Left lobe of liver (tissue), 2 donors: ENCODE data around the gene OGFRL1. TPM values are rescaled to one million over a fixed set of nuclear protein-coding genes. Genes with fewer than 3 reads are reported as not detected.

ENCODE experiments used
- ATAC-seq: fragments of 200-7000 bp; cut with Tn5 transposase; one replicate; pipeline ENCODE4 v1.9.1; 2020; ENCODE audit warnings: mild to moderate bottlenecking, moderate library complexity
- DNase-seq: peaks from one replicate; pipeline ENCODE4 v3.0.0-alpha.2; 2020; ENCODE audit warnings: low spot score
- total RNA-seq: library from RNA; stranded (reverse); gene quantifications from one replicate; pipeline ENCODE4 v1.2.1, GENCODE V29; 2021
- donor health status: DM: no; HTN: no; CAD: no; lungs with moderate emphysema.
- donor health status: DM: no; HTN: yes; CAD: no.

OGFRL1 gene
- total RNA-seq, 1 donor from 2014 or later: 2.3 TPM

GRCh38 chr6:71332012-71332411, 43.4 kb downstream of the OGFRL1 start:
- no peak for DNase-seq
- no peak for ATAC-seq

GRCh38 chr6:71333050-71333449, 44.4 kb downstream of the OGFRL1 start:
- ATAC-seq: no peak
- DNase-seq: no peak

- ATAC-seq (no peak), DNase-seq (no peak)
Observed at GRCh38 chr6:71333697-71334096, 45.1 kb downstream of the OGFRL1 start.

GRCh38 chr6:71334768-71335167, 46.2 kb downstream of the OGFRL1 start:
- DNase-seq (no peak), ATAC-seq (no peak)

- ATAC-seq (no peak), DNase-seq (no peak)
Observed at GRCh38 chr6:71335544-71335943, 46.9 kb downstream of the OGFRL1 start.

GRCh38 chr6:71336901-71337300, 48.3 kb downstream of the OGFRL1 start:
- ATAC-seq: no peak
- DNase-seq: no peak

GRCh38 chr6:71338540-71339316, 50.1 kb downstream of the OGFRL1 start:
- no peak for ATAC-seq
- no peak for DNase-seq

- ATAC-seq (no peak), DNase-seq (no peak)
Observed at GRCh38 chr6:71342772-71343171, 54.2 kb downstream of the OGFRL1 start.

GRCh38 chr6:71345476-71346333, 57.1 kb downstream of the OGFRL1 start:
- ATAC-seq (no peak), DNase-seq (no peak)

- no peak for ATAC-seq
- no peak for DNase-seq
Observed at GRCh38 chr6:71346334-71346694, 57.7 kb downstream of the OGFRL1 start.

- DNase-seq: no peak
- no peak for ATAC-seq
Observed at GRCh38 chr6:71347119-71347518, 58.5 kb downstream of the OGFRL1 start.

- no peak for DNase-seq
- ATAC-seq: peak; percentile 43
Observed at GRCh38 chr6:71349395-71349794, 60.8 kb downstream of the OGFRL1 start.

- DNase-seq: peak; percentile 64
- ATAC-seq: peak; percentile 93
Observed at GRCh38 chr6:71349976-71350615, 61.5 kb downstream of the OGFRL1 start.

- DNase-seq (no peak), ATAC-seq (no peak)
Observed at GRCh38 chr6:71351190-71351589, 62.6 kb downstream of the OGFRL1 start.
